Stomach (tissue), 9 donors: Measurements from ENCODE around the gene SRC. TPM values are rescaled to one million over a fixed set of nuclear protein-coding genes. Genes with fewer than 3 reads are reported as not detected.

ENCODE experiments used
- DNase-seq, 2 donors: peaks; one replicate each; pipeline versions ENCODE4 v3.0.0 to v3.0.0-alpha.2; 2013 to 2019
- H3K27ac ChIP-seq, 5 donors: fragments of 200-600 bp in 4 of 5; sonication (generic) in 4 of 5; one replicate each; pipeline ENCODE4 v1.5.1; 2013 to 2019; ENCODE audit warnings: mild to moderate bottlenecking in 1 of 5, moderate library complexity in 1 of 5
- H3K27me3 ChIP-seq, 3 donors: fragments of 200-600 bp; sonication (generic); one replicate each; pipeline ENCODE4 v1.5.1; 2017 to 2019; ENCODE audit warnings: mixed run types in 1 of 3
- H3K36me3 ChIP-seq, 4 donors: fragments of 200-600 bp; sonication (generic); 1 replicate in 3 of 4; 2 replicates in 1 of 4; pipeline ENCODE4 v1.5.1; 2016 to 2019
- H3K4me1 ChIP-seq, 4 donors: fragments of 200-600 bp; sonication (generic); one replicate each; pipeline ENCODE4 v1.5.1; 2016 to 2019
- H3K4me3 ChIP-seq, 4 donors: fragments of 200-600 bp; sonication (generic) in 3 of 4; one replicate each; pipeline ENCODE4 v1.5.1; 2016 to 2019; ENCODE audit warnings: mild to moderate bottlenecking in 1 of 4
- H3K9me3 ChIP-seq, 4 donors: fragments of 200-600 bp; sonication (generic); one replicate each; pipeline ENCODE4 v1.5.1; 2016 to 2019
- EP300 ChIP-seq: sonication (generic); formaldehyde crosslinking; IDR thresholded peaks from one replicate; pipeline ENCODE4 v1.6.1; 2017; ENCODE audit warnings: antibody characterized with exemption
- POLR2A ChIP-seq, 4 donors: fragments of 450-650 bp; IDR thresholded peaks; one replicate each; pipeline ENCODE4 v1.6.1; 2016; ENCODE audit warnings: antibody characterized with exemption in 4 of 4, control low read depth in 2 of 4, mild to moderate bottlenecking in 1 of 4, moderate library complexity in 1 of 4
- POLR2AphosphoS5 ChIP-seq, 3 donors: sonication (generic); formaldehyde crosslinking; IDR thresholded peaks; one replicate each; pipeline ENCODE4 v1.6.1; 2016; ENCODE audit warnings: antibody characterized with exemption in 3 of 3
- WGBS, 5 donors: extraction: QIAGEN DNeasy Blood & Tissue Kit in 3 of 5; methylation state at CpG; one replicate each; pipeline versions ENCODE4 v1.1.5 to v1.1.7; 2013 to 2018; 5-methylcytosine and 5-hydroxymethylcytosine counted together
- intact Hi-C: fragments of 100-400 bp; cut with DNase I; formaldehyde crosslinking; loops from one replicate; pipeline ENCODE4 v1.15.1; 2023; ENCODE audit warnings: low total_unique reads
- polyA plus RNA-seq, 3 donors: library from polyadenylated mRNA; stranded (reverse); fragments of 200-250 nt; gene quantifications; one replicate each; pipeline ENCODE4 v1.2.3, GENCODE V29; 2013
- total RNA-seq, 5 donors: library from RNA; depleted of rRNA; stranded (reverse); fragments of >200 nt; gene quantifications; one replicate each; pipeline versions ENCODE4 v1.1.0 to v1.2.3, GENCODE V29; 2014 to 2016
- TF ChIP-seq, protein P1 (sequence below), 7 experiments: fragments of 450-650 bp in 4 of 7; fragments of 200-600 bp in 3 of 7; sonication (generic) in 3 of 7; IDR thresholded peaks; one replicate each; pipeline ENCODE4 v1.5.1; 2016 to 2019; ENCODE audit warnings: antibody characterized with exemption in 7 of 7, control low read depth in 2 of 7, mild to moderate bottlenecking in 1 of 7
- donor health status: healthy with polysubstance abuse.
- donor health status: Bipolar disorder and iron deficiency.
- donor health status: healthy.

SRC gene
- total and polyA plus RNA-seq, 8 donors: 31.6 to 471 (median 47.3) TPM

DNA sequence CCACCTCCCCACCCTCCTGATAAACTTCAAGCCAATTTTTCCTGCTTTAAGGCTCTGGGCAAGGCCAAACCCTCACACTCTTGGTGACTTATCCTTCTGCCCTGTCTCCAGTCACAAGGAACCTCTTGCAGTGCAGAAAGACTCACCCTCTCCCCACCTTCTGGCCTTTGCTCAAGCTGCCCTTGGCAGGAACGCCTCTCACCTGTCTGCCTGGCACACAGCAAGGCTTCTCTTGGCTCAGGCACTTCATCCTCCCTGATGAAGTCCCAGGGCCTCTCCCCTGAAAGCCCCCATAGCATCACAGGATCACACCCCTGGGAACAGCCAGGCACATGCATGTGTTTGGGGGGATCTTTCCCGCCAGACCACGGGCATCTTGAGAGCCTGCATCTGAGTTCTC is 106.3 kb downstream of the SRC start:
- H3K4me3 ChIP-seq: no peak overlapping the region
- WGBS, 5 donors: 54 to 73% (median 59%) methylated on average over 3 of the region's 3 CpGs

DNA sequence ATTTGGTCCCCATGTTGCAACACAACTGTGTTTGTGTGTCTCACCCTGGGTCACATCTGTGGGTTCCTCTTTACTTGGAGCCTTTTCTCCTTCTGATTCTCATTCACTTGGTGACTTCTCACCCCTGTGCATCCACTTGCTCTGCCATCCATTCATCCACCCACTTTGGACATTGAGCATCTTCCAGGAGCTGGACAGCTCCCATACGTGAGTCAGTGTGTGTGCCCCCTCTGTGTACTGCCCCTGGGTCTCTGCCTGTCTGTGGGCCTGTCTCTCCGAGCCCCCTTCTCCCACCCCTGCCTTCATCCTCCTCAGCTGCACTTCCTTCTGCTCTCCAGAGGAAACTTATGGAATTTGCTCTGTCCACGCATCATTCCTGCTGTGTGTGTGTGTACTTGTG is 107.3 kb downstream of the SRC start:
- peaks cover 5 to 41% (median 26%) of the 10 kb centered on the region in 4 donors for H3K9me3 ChIP-seq
- H3K36me3 ChIP-seq: no peaks in the 10 kb centered on the region
- peaks cover 0 to 7% (median 0%) of the 10 kb centered on the region in 3 donors for H3K27me3 ChIP-seq
- intact Hi-C loops: no loop called here
- 34 to 57% (median 55%) methylated on average over 3 of the region's 3 CpGs for WGBS, 5 donors
- H3K4me1 ChIP-seq: no peaks in the 10 kb centered on the region
- no peak for DNase-seq
- H3K4me3 ChIP-seq: no peak overlapping the region
- H3K27ac ChIP-seq: no peak overlapping the region
- TF ChIP-seq POLR2A (IDR thresholded peaks at IDR 0.05) (no peak), POLR2AphosphoS5 (IDR thresholded peaks at IDR 0.05) (no peak), EP300 (no peak)
- TF ChIP-seq, protein P1, sequence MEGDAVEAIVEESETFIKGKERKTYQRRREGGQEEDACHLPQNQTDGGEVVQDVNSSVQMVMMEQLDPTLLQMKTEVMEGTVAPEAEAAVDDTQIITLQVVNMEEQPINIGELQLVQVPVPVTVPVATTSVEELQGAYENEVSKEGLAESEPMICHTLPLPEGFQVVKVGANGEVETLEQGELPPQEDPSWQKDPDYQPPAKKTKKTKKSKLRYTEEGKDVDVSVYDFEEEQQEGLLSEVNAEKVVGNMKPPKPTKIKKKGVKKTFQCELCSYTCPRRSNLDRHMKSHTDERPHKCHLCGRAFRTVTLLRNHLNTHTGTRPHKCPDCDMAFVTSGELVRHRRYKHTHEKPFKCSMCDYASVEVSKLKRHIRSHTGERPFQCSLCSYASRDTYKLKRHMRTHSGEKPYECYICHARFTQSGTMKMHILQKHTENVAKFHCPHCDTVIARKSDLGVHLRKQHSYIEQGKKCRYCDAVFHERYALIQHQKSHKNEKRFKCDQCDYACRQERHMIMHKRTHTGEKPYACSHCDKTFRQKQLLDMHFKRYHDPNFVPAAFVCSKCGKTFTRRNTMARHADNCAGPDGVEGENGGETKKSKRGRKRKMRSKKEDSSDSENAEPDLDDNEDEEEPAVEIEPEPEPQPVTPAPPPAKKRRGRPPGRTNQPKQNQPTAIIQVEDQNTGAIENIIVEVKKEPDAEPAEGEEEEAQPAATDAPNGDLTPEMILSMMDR (IDR thresholded peaks at IDR 0.05): no peak

More for the DNA sequence above, 106.3 kb downstream of the SRC start:
- Histone ChIP-seq H3K4me1 (no peaks in the 10 kb centered on the region), H3K9me3 (peaks cover 5 to 31% (median 21%) of the 10 kb centered on the region in 4 donors), H3K27me3 (peaks cover 0 to 7% (median 0%) of the 10 kb centered on the region in 3 donors), H3K27ac (no peak overlapping the region), H3K36me3 (no peaks in the 10 kb centered on the region)
- DNase-seq: no peak
- intact Hi-C loops: no loop called here
- TF ChIP-seq, protein P1 (IDR thresholded peaks at IDR 0.05): no peak
- TF ChIP-seq POLR2AphosphoS5 (IDR thresholded peaks at IDR 0.05) (no peak), EP300 (no peak), POLR2A (IDR thresholded peaks at IDR 0.05) (no peak)

DNA sequence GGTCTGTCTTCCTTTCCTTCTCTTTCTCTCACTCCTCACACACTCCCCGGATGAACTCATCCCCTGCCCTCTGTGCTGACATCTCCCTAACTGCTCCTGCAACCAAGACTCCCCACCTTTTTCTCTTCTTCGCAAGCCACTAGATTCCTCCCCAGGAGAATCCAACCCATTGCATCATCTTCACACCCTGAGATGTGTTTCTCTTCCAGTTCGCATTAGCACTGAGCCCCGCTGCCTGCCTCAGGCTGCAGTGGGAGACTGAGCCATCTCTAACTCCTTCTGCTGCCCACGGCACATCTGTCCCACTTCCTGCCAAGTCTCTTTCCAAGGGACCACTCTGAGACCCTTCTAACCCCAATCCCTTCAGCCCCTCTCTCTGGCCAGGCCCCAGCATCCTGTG is 107.9 kb downstream of the SRC start:
- Histone ChIP-seq H3K9me3 (peaks cover 5 to 47% (median 31%) of the 10 kb centered on the region in 4 donors), H3K4me3 (no peak overlapping the region), H3K27ac (no peak overlapping the region), H3K4me1 (no peaks in the 10 kb centered on the region), H3K27me3 (peaks cover 0 to 7% (median 0%) of the 10 kb centered on the region in 3 donors), H3K36me3 (no peaks in the 10 kb centered on the region)
- intact Hi-C loops: no loop called here
- DNase-seq: no peak
- TF ChIP-seq, protein P1 (IDR thresholded peaks at IDR 0.05): no peak
- TF ChIP-seq POLR2A (IDR thresholded peaks at IDR 0.05): no peak
- TF ChIP-seq POLR2AphosphoS5 (IDR thresholded peaks at IDR 0.05): no peak
- TF ChIP-seq EP300: no peak
- WGBS, 5 donors: 79 to 91% (median 88%) methylated on average over 5 of the region's 5 CpGs

DNA sequence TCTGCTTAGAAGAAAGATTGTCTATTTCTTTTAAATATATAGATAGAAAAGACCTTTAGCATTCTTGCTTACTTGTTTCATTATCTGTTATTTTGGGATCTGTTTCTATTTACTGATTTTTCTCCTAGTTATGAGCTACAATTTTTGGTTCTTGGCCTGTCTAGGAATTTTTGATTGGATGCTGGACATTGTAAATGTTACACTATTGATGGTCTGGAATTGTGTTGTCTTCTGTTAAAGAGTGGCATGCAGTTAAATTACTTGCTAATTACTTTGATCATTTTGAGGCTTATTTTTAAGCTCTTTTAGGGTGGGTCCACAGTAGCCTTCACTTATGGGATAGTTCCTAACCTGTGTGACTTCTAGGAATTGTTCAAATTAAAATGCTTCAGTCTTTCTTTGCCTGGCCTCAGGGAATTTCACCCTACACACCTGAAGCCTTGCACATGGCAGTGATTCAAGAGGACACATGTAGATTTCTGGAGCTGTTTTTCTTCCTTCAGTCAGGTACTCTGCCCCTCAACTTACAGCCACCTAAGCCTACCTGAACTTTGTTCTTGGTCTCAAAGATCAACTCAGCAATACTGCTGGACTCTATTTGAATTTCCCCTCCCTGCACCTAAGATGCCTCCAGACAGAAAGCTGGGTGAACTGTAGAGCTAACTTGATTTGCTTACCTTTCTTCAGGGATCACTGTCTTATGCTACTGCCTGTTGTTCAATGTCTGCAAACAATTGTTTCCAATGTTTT is 108.9 kb downstream of the SRC start:
- Histone ChIP-seq H3K27ac (no peak overlapping the region), H3K36me3 (no peaks in the 10 kb centered on the region), H3K27me3 (peaks cover 0 to 7% (median 0%) of the 10 kb centered on the region in 3 donors), H3K9me3 (peaks cover 5 to 53% (median 37%) of the 10 kb centered on the region in 4 donors), H3K4me3 (no peak overlapping the region), H3K4me1 (no peaks in the 10 kb centered on the region)
- DNase-seq: no peak
- intact Hi-C loops: no loop called here
- no peak for TF ChIP-seq POLR2A (IDR thresholded peaks at IDR 0.05)
- TF ChIP-seq EP300: no peak
- TF ChIP-seq POLR2AphosphoS5 (IDR thresholded peaks at IDR 0.05): no peak
- TF ChIP-seq, protein P1 (IDR thresholded peaks at IDR 0.05): no peak

Other genes with a start within 250 kb of the SRC start
- gene RPN2, start 166.8 kb upstream of the SRC start, total RNA-seq: 100 to 1,000 TPM in 3 of 5 donors, 10 to 100 TPM in 2; 48.4 to 163 (median 117) TPM
- gene RPN2, start 166.8 kb upstream of the SRC start, polyA plus RNA-seq: 10 to 100 TPM; 32.5 to 76.3 (median 63.1) TPM
- 1 to 10 TPM in 2 of 5 donors, under 1 TPM in 2, not detected in 1; 0.43 to 6.4 (median 2.8) TPM for gene MROH8, start 166.6 kb upstream of the SRC start, total RNA-seq
- gene MROH8, start 166.6 kb upstream of the SRC start, polyA plus RNA-seq: 1 to 10 TPM; 1.4 to 3.5 (median 1.8) TPM
- not detected for gene GHRH, start 84.3 kb upstream of the SRC start, total RNA-seq
- gene GHRH, start 84.3 kb upstream of the SRC start, polyA plus RNA-seq: not detected
- 10 to 100 TPM in 3 of 5 donors, 1 to 10 TPM in 2; 2.3 to 27.5 (median 15.2) TPM for gene MANBAL, start 56.5 kb upstream of the SRC start, total RNA-seq
- gene MANBAL, start 56.5 kb upstream of the SRC start, polyA plus RNA-seq: 10 to 100 TPM; 43.5 to 57.7 (median 57.5) TPM
- 10 to 100 TPM in 3 of 5 donors, 1 to 10 TPM in 2; 8.8 to 65.2 (median 16.8) TPM for gene NNAT, start 175.1 kb downstream of the SRC start, total RNA-seq
- 1 to 10 TPM; 2.8 to 8.2 (median 5.9) TPM for gene NNAT, start 175.1 kb downstream of the SRC start, polyA plus RNA-seq
- gene BLCAP, start 181.7 kb downstream of the SRC start, total RNA-seq: 10 to 100 TPM; 12.5 to 84.4 (median 56.5) TPM
- gene BLCAP, start 181.7 kb downstream of the SRC start, polyA plus RNA-seq: 10 to 100 TPM; 28.7 to 64.6 (median 33.0) TPM